HG03342 (cell line): ENCODE results near the gene GTPBP1.

Experiments
- ATAC-seq: cut with Tn5 transposase; IDR thresholded peaks from one replicate; pipeline ENCODE4 v1.9.1; 2021; ENCODE audit warnings: mild to moderate bottlenecking, moderate library complexity; ENCODE audit not compliant: unreplicated experiment

GTPBP1 gene

DNA sequence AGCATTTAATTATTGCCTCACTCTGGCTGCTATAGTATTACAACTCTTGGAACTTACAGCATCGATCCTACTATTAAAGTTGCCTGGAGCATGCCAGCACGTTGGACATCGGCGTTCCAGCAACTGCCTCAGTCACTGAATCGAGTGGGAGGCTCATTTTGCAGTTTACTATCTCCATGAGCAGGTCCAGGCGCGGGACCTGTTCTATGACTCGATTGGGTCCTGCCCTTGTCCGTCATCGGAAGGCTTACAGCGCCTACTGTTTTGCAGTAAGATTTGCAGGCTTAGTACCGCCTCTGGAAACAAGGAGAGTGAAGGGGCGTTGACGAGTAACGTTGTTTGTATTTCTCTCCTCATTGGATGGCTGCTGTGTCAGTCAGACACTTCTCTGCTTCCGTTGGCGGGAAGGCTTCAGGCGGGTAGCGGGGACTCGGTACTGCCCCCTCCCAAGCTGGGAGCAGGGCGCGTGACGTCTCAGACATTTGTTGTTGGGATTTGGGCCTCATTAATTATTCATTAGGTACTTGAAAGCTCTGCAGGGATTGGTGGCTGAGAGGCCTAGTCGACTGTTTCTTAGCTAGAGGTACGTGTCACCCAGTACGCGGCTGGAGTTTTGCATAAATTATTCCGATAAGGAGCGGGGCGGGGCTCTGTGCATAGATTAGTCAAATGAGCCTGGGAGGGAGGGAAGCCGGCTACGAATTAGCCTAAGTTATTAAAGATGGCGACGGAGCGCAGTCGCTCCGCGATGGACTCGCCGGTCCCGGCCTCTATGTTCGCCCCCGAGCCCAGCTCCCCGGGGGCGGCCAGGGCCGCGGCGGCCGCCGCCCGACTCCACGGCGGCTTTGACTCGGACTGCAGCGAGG is at the start of gene GTPBP1:
Gene GTPBP1, plus strand, starts transcription at position 710 of the 866 bp plus-strand sequence. Its CDS starts 12 bp downstream, at position 722.
- peak; percentile 69 for ATAC-seq

DNA sequence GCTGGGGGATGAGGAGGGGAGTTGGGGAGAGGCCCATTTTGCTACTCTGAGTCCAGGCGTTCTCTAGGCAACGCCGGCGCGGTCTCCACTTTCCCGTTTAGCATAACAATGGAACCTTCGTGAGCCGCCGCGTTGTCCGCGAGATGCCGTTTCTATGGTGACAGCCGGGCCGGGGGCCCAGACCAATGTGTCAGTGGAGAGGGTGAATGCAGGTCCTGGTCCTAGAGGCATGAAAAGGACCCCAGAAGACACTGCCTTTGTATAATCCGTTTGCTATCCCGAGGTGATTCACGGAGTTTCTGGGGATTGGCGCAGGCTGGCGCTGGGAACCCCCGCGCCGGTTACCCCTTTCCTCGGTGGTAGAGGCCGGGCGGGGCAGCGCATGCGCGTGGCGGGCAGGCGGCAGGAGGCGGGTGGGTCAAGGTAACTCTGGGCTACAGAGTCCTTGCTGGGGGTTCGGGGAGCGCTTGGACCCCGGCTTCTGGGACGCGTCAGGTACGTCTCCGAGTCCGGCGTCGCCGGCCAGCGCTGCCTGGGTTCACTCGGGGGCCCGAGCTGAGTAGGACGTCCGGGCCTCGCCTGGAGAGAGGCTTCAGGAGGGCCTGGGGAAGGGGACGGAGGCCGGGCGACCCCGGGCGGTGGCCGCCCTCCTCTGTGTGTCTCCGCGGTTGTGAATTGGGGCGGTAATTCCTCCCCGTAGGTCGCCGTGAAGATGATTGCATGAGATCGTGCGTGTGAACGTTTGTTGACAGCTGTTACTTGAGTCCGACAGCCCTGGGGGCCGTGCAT is 49.3 kb upstream of the GTPBP1 start, which contains the start of the genes CBY1 and FAM227A:
Gene CBY1, plus strand, starts transcription at position 383 of the 789 bp plus-strand sequence. CDS start 11,417 bp downstream, outside the sequence.
Gene FAM227A, minus strand, starts transcription at position 137 of the 789 bp plus-strand sequence. CDS start 6,224 bp downstream, outside the sequence.
- peak; percentile 74 for ATAC-seq

- ATAC-seq, result peak; percentile 44
These were observed 48.5 kb upstream of the GTPBP1 start for GRCh38 chr22:38657045-38657909.

DNA sequence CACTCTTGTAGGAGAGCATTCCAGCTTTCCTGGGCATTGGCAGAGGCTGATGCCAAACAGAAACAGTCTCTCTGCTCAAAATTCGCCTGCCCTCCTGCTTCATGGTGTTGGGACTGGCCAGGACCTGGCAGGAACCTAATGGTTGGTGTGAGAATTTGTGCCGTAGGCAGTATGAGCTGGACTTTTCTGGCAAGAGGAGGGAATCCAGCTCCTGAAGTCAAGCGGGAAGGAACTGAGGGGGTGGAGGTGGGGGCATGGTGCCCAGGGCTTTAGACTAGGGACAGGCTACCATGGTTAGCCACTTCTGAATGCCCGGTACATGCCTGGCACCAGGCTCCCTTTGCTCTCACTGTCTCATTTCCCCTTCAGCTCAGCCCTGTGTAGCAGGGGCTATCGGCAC is 30.9 kb upstream of the GTPBP1 start:
- no peak for ATAC-seq

- no peak for ATAC-seq
These were observed 29.9 kb upstream of the GTPBP1 start for GRCh38 chr22:38675833-38676232.

GRCh38 chr22:38681582-38682335 is 24.0 kb upstream of the GTPBP1 start, which contains the start of gene TOMM22:
Gene TOMM22, plus strand, starts transcription at chr22:38681957. Its CDS starts 22 bp downstream, at chr22:38681979.
- peak; percentile 92 for ATAC-seq

DNA sequence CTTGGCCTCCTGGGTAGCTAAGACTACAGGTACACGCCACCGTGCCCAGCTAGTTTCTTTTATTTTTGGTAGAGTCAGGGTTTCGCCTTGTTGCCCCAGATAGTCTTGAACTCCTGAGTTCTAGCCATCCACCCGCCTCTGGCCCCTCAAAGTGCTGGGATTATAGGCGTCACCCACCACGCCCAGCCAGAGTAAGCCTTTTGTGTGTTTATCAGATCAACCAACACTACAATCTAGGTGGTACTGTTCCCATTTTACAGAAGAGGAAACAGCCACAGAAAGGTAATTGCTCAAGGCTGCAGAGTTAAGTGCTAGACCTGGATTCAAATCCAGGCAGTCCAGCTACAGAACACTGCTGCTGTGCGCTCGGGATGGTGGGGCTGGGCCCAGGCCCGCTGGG is 20.8 kb upstream of the GTPBP1 start:
- no peak for ATAC-seq

DNA sequence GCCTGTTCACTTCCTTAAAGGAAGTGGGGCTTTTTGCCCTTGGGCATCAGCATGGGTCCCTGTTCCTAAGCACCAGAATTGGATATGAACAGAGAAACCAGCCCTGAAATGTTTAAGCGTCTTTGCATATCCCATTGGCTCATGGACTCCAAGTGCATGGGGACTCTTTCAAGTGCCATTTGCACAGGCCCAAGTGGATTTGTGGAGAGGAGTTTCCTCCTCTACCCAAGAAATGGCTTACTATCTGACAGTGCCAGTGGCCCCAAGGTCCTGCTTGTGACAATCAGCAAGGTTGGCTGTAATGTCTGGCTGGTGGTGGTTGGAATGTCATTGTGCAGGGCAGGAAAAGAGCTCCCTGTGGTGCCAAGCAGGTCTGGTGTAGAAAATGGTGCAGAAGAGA is 20.0 kb upstream of the GTPBP1 start:
- no peak for ATAC-seq

DNA sequence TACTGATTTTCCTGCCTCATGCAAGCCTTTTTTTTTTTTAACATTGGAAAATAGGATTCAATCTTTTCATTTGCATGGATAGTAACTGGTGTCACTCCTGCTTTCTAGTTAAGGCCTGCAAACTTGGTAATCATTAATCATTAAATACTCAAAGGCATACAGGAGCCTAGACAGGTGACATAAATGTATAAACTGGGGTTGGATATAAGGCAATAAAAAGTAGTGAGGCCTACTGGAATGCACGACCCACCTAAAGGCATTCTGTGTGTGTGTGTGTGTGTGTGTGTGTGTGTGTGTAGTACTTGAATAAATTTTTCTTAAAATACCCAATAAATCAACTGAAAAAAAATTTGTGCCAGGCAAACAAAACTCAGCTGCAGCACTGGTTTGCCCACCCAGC is 16.1 kb upstream of the GTPBP1 start:
- ATAC-seq, result no peak

- no peak for ATAC-seq
These were observed 11.7 kb upstream of the GTPBP1 start for GRCh38 chr22:38694049-38694448.

GRCh38 chr22:38694940-38695339 is 10.8 kb upstream of the GTPBP1 start:
- no peak for ATAC-seq

- no peak for ATAC-seq
These were observed 8.9 kb upstream of the GTPBP1 start for GRCh38 chr22:38696606-38697424.

DNA sequence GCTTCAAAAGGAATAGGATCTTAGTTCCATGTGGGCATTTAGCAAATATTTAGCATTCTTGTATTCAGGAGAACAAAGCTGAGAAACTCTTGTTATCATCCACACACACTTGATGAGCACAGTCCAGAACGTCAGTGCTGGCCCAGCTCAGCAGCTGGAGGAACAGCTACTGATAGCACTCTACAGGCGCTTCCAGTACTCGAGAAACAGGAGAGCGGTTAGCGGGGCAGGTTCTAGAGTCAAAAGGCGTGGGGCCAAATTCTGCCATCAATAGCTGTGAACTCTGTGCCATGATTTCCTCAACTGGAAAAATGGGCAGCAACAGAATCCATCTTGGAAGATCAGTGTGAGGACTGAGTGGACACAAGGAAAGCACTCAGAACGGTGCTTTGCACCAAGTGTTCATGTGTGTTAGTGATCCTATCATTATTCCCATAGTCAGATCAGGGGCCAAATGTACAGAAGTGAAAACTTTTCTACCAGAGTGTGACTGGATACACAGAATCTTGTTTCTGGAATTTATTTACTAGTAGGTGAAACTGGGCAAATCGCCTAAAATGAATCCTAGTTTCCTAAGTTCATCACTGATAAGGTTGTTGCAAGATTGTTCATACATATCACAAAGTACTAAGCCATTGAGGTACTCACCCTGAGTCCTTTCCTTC is 8.2 kb upstream of the GTPBP1 start:
- ATAC-seq, result no peak

- no peak for ATAC-seq
These were observed 7.2 kb upstream of the GTPBP1 start for GRCh38 chr22:38698407-38699094.

DNA sequence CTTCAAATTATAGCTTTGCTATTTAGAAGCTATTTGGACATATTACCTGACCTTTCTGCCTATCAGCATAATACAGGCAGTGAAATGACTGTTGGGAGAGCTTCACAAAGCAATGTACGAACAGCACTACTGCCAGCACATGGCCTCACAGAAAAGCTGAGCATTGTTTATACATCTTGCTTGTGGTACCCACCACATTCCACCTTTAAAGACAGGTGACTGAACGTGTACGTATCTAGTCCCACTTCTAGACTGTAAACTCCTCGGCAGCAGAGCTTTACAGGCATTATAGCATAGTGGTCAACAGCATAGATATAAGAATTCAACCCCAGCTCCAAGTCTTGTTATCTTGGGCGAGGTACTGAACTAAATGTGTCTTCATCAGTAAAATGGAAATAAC is 6.6 kb upstream of the GTPBP1 start:
- ATAC-seq, result no peak

DNA sequence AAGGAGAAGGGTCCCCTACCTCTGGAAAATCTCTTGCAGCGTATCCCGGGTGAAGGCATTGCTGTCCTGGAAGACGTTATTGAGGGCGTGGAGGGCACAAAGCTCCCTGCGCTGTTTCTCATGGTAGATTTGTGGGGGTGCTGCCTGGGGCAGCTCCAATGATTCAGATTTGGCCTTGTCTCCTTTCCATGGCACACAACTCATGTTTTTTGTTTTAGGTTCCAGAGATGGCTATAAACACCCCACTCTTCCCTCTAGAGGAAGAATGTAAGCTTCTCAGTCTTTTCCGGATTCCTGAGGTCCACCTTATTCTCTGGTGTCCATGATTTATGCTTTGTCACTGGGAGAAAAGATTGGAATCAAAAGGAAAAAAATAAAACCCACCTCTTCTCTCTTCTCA is 6.0 kb upstream of the GTPBP1 start:
- no peak for ATAC-seq

GRCh38 chr22:38700270-38700788 is 5.4 kb upstream of the GTPBP1 start:
- no peak for ATAC-seq
